HFF-Myc (cell line): Measurements from ENCODE around the gene STARD5.

Experiments
- DNase-seq: peaks from one replicate; pipeline ENCODE4 v3.0.0-alpha.2; 2011; ENCODE audit warnings: low read depth; ENCODE audit errors: extremely low read depth
- H3K4me3 ChIP-seq: replicated peaks from 2 replicates; pipeline ENCODE4 v1.5.1; 2011; ENCODE audit warnings: low read depth, mild to moderate bottlenecking, control low read depth, low read length
- CTCF ChIP-seq: IDR thresholded peaks from 2 replicates; pipeline ENCODE4 v1.5.1; 2012; ENCODE audit warnings: mild to moderate bottlenecking, low read depth, low read length, control low read depth; ENCODE audit errors: missing control alignments

The STARD5 gene

GRCh38 chr15:81281766-81282605 lies 42.0 kb downstream of the STARD5 start:
- H3K4me3 ChIP-seq = no peak overlapping the region
- no peak for DNase-seq
- TF ChIP-seq CTCF = no peak

- no peak overlapping the region for H3K4me3 ChIP-seq
- no peak for TF ChIP-seq CTCF
- DNase-seq = no peak
These were observed 42.5 kb downstream of the STARD5 start for GRCh38 chr15:81281456-81281735.

GRCh38 chr15:81280696-81281455 lies 43.1 kb downstream of the STARD5 start:
- no peak overlapping the region for H3K4me3 ChIP-seq

GRCh38 chr15:81279621-81280485 lies 44.1 kb downstream of the STARD5 start:
- DNase-seq = no peak
- TF ChIP-seq CTCF = no peak
- H3K4me3 ChIP-seq = no peak overlapping the region

More at GRCh38 chr15:81280696-81281455, 43.1 kb downstream of the STARD5 start:
- DNase-seq = no peak
- TF ChIP-seq CTCF = no peak

- TF ChIP-seq CTCF = no peak
- no peak overlapping the region for H3K4me3 ChIP-seq
- DNase-seq = no peak
These were observed 45.5 kb downstream of the STARD5 start for GRCh38 chr15:81278306-81279029.

GRCh38 chr15:81277851-81278250 lies 46.1 kb downstream of the STARD5 start:
- DNase-seq = no peak
- no peak overlapping the region for H3K4me3 ChIP-seq
- TF ChIP-seq CTCF = no peak
